Esophagus muscularis mucosa (tissue), 4 donors: ENCODE measurements around the gene EMID1. TPM values are rescaled to one million over a fixed set of nuclear protein-coding genes. Genes with fewer than 3 reads are reported as not detected.
"Not testable (repeated sequence)": the region's sequence is repeated elsewhere in the genome, so short reads cannot be mapped to it uniquely, and the experiment has no call there.

ENCODE experiments used
- DNase-seq: peaks from one replicate; pipeline ENCODE4 v3.0.0-alpha.2; 2017; ENCODE audit errors: extremely low spot score
- H3K27ac ChIP-seq, 4 donors: fragments of 200-600 bp; sonication (generic); replicated peaks in 1 of 4; 1 replicate in 3 of 4; 2 replicates in 1 of 4; pipeline ENCODE4 v1.5.1; 2016 to 2019; ENCODE audit warnings: mild to moderate bottlenecking in 1 of 4
- H3K27me3 ChIP-seq, 4 donors: fragments of 200-600 bp; sonication (generic); one replicate each; pipeline versions ENCODE4 v1.5.1 to v1.6.0; 2016 to 2019
- H3K36me3 ChIP-seq, 4 donors: fragments of 200-600 bp; sonication (generic); one replicate each; pipeline ENCODE4 v1.5.1; 2016 to 2019
- H3K4me1 ChIP-seq, 4 donors: fragments of 200-600 bp; sonication (generic); one replicate each; pipeline ENCODE4 v1.5.1; 2016 to 2019
- H3K4me3 ChIP-seq, 4 donors: fragments of 200-600 bp; sonication (generic); 1 replicate in 2 of 4; 2 replicates in 2 of 4; pipeline ENCODE4 v1.5.1; 2016 to 2019; ENCODE audit warnings: mild to moderate bottlenecking in 4 of 4, moderate library complexity in 1 of 4
- H3K9me3 ChIP-seq, 4 donors: fragments of 200-600 bp; sonication (generic); 1 replicate in 3 of 4; 2 replicates in 1 of 4; pipeline ENCODE4 v1.5.1; 2016 to 2019
- CTCF ChIP-seq, 3 experiments: fragments of 200-600 bp in 2 of 3; fragments of 450-650 bp in 1 of 3; sonication (generic) in 2 of 3; IDR thresholded peaks; one replicate each; pipeline ENCODE4 v1.5.1; 2017 to 2019; ENCODE audit warnings: antibody characterized with exemption in 3 of 3, mild to moderate bottlenecking in 2 of 3, moderate library complexity in 1 of 3
- EP300 ChIP-seq: sonication (generic); formaldehyde crosslinking; IDR thresholded peaks from one replicate; pipeline ENCODE4 v1.6.1; 2017; ENCODE audit warnings: antibody characterized with exemption
- POLR2A ChIP-seq: fragments of 450-650 bp; IDR thresholded peaks from one replicate; pipeline ENCODE4 v1.6.1; 2017; ENCODE audit warnings: antibody characterized with exemption, moderate library complexity, mild to moderate bottlenecking, low read depth
- POLR2AphosphoS5 ChIP-seq, 2 donors: sonication (generic); formaldehyde crosslinking; IDR thresholded peaks; one replicate each; pipeline ENCODE4 v1.6.1; 2017; ENCODE audit warnings: antibody characterized with exemption in 2 of 2
- WGBS: methylation state at CpG from one replicate; pipeline ENCODE4 v1.1.5; 2018; 5-methylcytosine and 5-hydroxymethylcytosine counted together
- intact Hi-C: fragments of 100-400 bp; cut with DNase I; formaldehyde crosslinking; loops from one replicate; pipeline ENCODE4 v1.15.1; 2023
- total RNA-seq, 4 donors: library from RNA; depleted of rRNA; stranded (reverse); fragments of >200 nt; gene quantifications; one replicate each; pipeline versions ENCODE4 v1.1.0 to v1.2.1, GENCODE V29; 2016

EMID1 gene
- total RNA-seq, 4 donors from 2014 or later: 0.65 to 4.0 (median 0.93) TPM

GRCh38 chr22:29217827-29218757, 12.4 kb downstream of the EMID1 start:
- no peak for TF ChIP-seq POLR2AphosphoS5 (IDR thresholded peaks at IDR 0.05)
- TF ChIP-seq EP300: no peak
- no peak for TF ChIP-seq CTCF (IDR thresholded peaks at IDR 0.05)
- TF ChIP-seq POLR2A: no peak
- Histone ChIP-seq H3K9me3 (no peaks in the 10 kb centered on the region), H3K27ac (no peak overlapping the region), H3K4me1 (peaks cover 0 to 8% (median 6%) of the 10 kb centered on the region in 4 donors), H3K36me3 (no peaks in the 10 kb centered on the region), H3K4me3 (no peak overlapping the region), H3K27me3 (no peaks in the 10 kb centered on the region)
- WGBS: 95% methylated on average over 7 of the region's 13 CpGs
- no peak for DNase-seq
- intact Hi-C loops: no loop called here

GRCh38 chr22:29218758-29219408, 13.2 kb downstream of the EMID1 start:
- intact Hi-C loops: no loop called here
- whole genome bisulfite sequencing: 87% methylated on average over 7 of the region's 11 CpGs
- TF ChIP-seq CTCF (IDR thresholded peaks at IDR 0.05): no peak
- TF ChIP-seq POLR2A: no peak
- no peak for TF ChIP-seq POLR2AphosphoS5 (IDR thresholded peaks at IDR 0.05)
- TF ChIP-seq EP300: no peak

GRCh38 chr22:29219409-29219782, 13.7 kb downstream of the EMID1 start:
- WGBS: 63% methylated on average over 2 of the region's 2 CpGs
- H3K27ac ChIP-seq, H3K36me3 ChIP-seq, intact Hi-C loops, H3K4me3 ChIP-seq, DNase-seq, H3K27me3 ChIP-seq, H3K9me3 ChIP-seq: not testable (repeated sequence)
- peaks cover 0 to 19% (median 14%) of the 10 kb centered on the region in 4 donors for H3K4me1 ChIP-seq

More at GRCh38 chr22:29218758-29219408, 13.2 kb downstream of the EMID1 start:
- no peak overlapping the region for H3K4me3 ChIP-seq
- no peak overlapping the region for H3K27ac ChIP-seq
- DNase-seq: no peak
- H3K36me3 ChIP-seq: no peaks in the 10 kb centered on the region
- no peaks in the 10 kb centered on the region for H3K27me3 ChIP-seq
- peaks cover 0 to 14% (median 9%) of the 10 kb centered on the region in 4 donors for H3K4me1 ChIP-seq
- no peaks in the 10 kb centered on the region for H3K9me3 ChIP-seq

DNA sequence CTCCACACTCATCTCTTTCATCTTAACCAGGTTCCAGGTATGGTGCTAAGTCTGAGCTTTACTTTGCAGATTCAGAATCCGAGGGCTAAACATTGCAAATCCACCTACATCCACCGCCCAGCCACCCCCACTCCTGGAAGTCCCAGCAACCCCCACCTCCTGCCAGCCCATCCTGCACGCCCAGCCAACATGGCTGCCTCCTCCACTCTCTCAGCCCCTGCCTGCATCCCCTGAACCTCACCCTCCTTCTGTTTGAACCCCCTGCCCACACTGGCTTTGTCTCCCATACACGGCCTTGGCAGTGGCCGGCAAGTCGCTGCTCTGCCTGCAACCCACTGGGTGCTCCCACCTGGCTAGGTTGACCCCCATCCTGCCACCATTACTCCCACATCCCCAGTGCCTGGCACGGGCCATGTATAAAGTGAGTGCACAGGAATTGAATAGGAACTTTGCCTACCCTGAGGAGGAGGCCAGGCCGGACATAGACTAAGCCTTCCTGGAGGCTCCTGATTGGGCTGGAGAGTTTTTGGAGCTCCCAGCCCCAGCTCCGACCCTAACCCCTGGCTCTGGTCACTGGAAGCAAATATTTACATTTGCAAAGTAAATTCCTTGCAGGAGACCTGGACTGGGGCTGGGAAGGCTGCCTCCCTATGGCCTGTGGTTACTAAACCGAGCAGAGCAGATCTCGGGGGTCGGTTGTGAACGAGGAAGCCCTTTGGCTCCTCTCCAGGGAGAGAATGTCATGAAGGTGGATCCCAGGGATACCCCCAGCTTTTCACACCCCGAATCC, 14.4 kb downstream of the EMID1 start:
- intact Hi-C loops: no loop called here
- no peak for DNase-seq
- Histone ChIP-seq H3K27ac (no peak overlapping the region), H3K27me3 (no peaks in the 10 kb centered on the region), H3K36me3 (no peaks in the 10 kb centered on the region), H3K4me1 (peaks cover 4 to 26% (median 20%) of the 10 kb centered on the region in 4 donors), H3K4me3 (no peak overlapping the region), H3K9me3 (no peaks in the 10 kb centered on the region)
- 91% methylated on average over 10 of the region's 14 CpGs for WGBS
- no peak for TF ChIP-seq POLR2AphosphoS5 (IDR thresholded peaks at IDR 0.05)
- no peak for TF ChIP-seq POLR2A
- no peak for TF ChIP-seq EP300
- no peak for TF ChIP-seq CTCF (IDR thresholded peaks at IDR 0.05)
